K562 (cell line): ENCODE data around the gene GUK1. TPM values are rescaled to one million over a fixed set of nuclear protein-coding genes. Genes with fewer than 3 reads are reported as not detected.

Source experiments
- ATAC-seq: fragments of 200-7000 bp; cut with Tn5 transposase; 3 replicates; pipeline ENCODE4 v1.9.1; 2020; ENCODE audit warnings: moderate library complexity
- BruUV-seq: library from RNA; stranded (reverse); fragments of 400-500 nt; replicated peaks from 2 replicates; lab custom pipeline; 2021; lab: Mats Ljungman, UMichigan
- CTCF ChIA-PET: fragments of 300-600 bp; formaldehyde crosslinking; extraction: SDS; loops from one replicate; lab custom pipeline; 2021; ENCODE audit warnings: low intra/inter-chr PET ratio; lab: Yijun Ruan, JAX
- POLR2A ChIA-PET: fragments of 300-600, 350-650 bp; sonication (Branson Sonifier 250); formaldehyde crosslinking; extraction: SDS; loops from one replicate; lab custom pipeline; 2021; ENCODE audit warnings: antibody characterized with exemption, inconsistent platforms; lab: Yijun Ruan, JAX
- DNase-seq, 4 experiments: peaks; one replicate each; pipeline versions ENCODE4 v3.0.0 to v3.0.0-alpha.2; 2011 to 2018; ENCODE audit warnings: low spot score in 3 of 4, mixed read lengths in 3 of 4; ENCODE audit errors: extremely low read depth in 1 of 4
- FAIRE-seq: peaks from 2 replicates; lab custom pipeline; 2011; peaks lifted over from hg19 to GRCh38; lab: Jason Lieb, UNC
- H2AFZ ChIP-seq: 2 replicates; pipeline ENCODE4 v1.6.0; 2011; ENCODE audit warnings: low read depth, low read length, control low read depth, inconsistent platforms
- H3K27ac ChIP-seq: fragments of 200-600 bp; 3 replicates; pipeline ENCODE4 v1.8.0; 2011; ENCODE audit warnings: low read depth, mild to moderate bottlenecking, control low read depth, inconsistent platforms, low read length, moderate library complexity, mixed read lengths; ENCODE audit errors: extremely low read depth
- H3K27me3 ChIP-seq, 2 experiments: fragments of 300-600 bp in 1 of 2; 2 replicates in 1 of 2; 3 replicates in 1 of 2; pipeline versions ENCODE4 v1.6.0 to v1.8.0; 2011; ENCODE audit warnings: inconsistent platforms in 2 of 2, low read length in 2 of 2, mild to moderate bottlenecking in 1 of 2, mixed read lengths in 1 of 2, moderate library complexity in 1 of 2; ENCODE audit not compliant: control insufficient read depth in 2 of 2, insufficient read depth in 2 of 2
- H3K36me3 ChIP-seq: fragments of 300-600 bp; 3 replicates; pipeline ENCODE4 v1.8.0; 2011; ENCODE audit warnings: mild to moderate bottlenecking, low read length, inconsistent platforms; ENCODE audit not compliant: control insufficient read depth, insufficient read depth
- H3K4me1 ChIP-seq, 2 experiments: fragments of 200-600 bp in 1 of 2; replicated peaks in 1 of 2; 2 replicates in 1 of 2; 3 replicates in 1 of 2; pipeline versions ENCODE4 v1.5.1 to v1.8.0; 2011; ENCODE audit warnings: inconsistent platforms in 2 of 2, low read length in 2 of 2, mild to moderate bottlenecking in 1 of 2, mixed read lengths in 1 of 2, moderate library complexity in 1 of 2; ENCODE audit not compliant: control insufficient read depth in 2 of 2, insufficient read depth in 2 of 2
- H3K4me2 ChIP-seq: 2 replicates; pipeline ENCODE4 v1.6.1; 2011; ENCODE audit warnings: low read length, control low read depth, inconsistent platforms, mixed read lengths; ENCODE audit not compliant: insufficient read depth
- H3K4me3 ChIP-seq: fragments of 200-600 bp; sonication (generic), shearing (Covaris generic); 2 replicates; pipeline ENCODE4 v1.5.1; 2016; ENCODE audit warnings: control low read depth, inconsistent platforms
- H3K79me2 ChIP-seq: fragments of 200-600 bp; 3 replicates; pipeline ENCODE4 v1.8.0; 2011; ENCODE audit warnings: low read length, inconsistent platforms; ENCODE audit not compliant: control insufficient read depth, insufficient read depth
- H3K9ac ChIP-seq, 2 experiments: 2 replicates each; pipeline versions ENCODE4 v1.6.0 to v1.6.1; 2011; ENCODE audit warnings: low read depth in 2 of 2, low read length in 2 of 2, control low read depth in 1 of 2, inconsistent platforms in 1 of 2, mild to moderate bottlenecking in 1 of 2, mixed read lengths in 1 of 2; ENCODE audit not compliant: insufficient read depth in 1 of 2
- H3K9me1 ChIP-seq: one replicate; pipeline ENCODE4 v1.6.0; 2011; ENCODE audit warnings: inconsistent platforms, mild to moderate bottlenecking, low read length, moderate library complexity; ENCODE audit not compliant: control insufficient read depth, insufficient read depth
- H3K9me3 ChIP-seq: replicated peaks from 2 replicates; pipeline ENCODE4 v1.5.1; 2011; ENCODE audit warnings: low read depth, low read length, inconsistent platforms; ENCODE audit not compliant: control insufficient read depth, insufficient read depth
- H4K20me1 ChIP-seq: replicated peaks from 2 replicates; pipeline ENCODE4 v1.6.1; 2011; ENCODE audit warnings: low read length, inconsistent platforms, mixed read lengths; ENCODE audit not compliant: control insufficient read depth, insufficient read depth
- E2F1 ChIP-seq: sonication (generic); formaldehyde crosslinking; IDR thresholded peaks from 2 replicates; pipeline ENCODE4 v1.8.1; 2023; ENCODE audit warnings: mild to moderate bottlenecking, missing genetic modification reagents, moderate library complexity
- LCOR ChIP-seq: sonication (generic); formaldehyde crosslinking; IDR thresholded peaks from 2 replicates; pipeline ENCODE4 v1.8.0; 2022; ENCODE audit warnings: mild to moderate bottlenecking, missing genetic modification reagents
- RAD51 ChIP-seq: fragments of 450-650 bp; IDR thresholded peaks from 2 replicates; pipeline ENCODE4 v1.7.1; 2016; ENCODE audit warnings: low read depth, mild to moderate bottlenecking, borderline replicate concordance
- USF1 ChIP-seq: sonication (generic); formaldehyde crosslinking; IDR thresholded peaks from 2 replicates; pipeline ENCODE4 v1.9.0; 2022; ENCODE audit warnings: mild to moderate bottlenecking, missing genetic modification reagents
- WGBS: fragments of 100-300 bp; shearing (Covaris generic); methylation state at CpG from one replicate; pipeline ENCODE4 v1.1.6; 2016; ENCODE audit warnings: low coverage, mixed read lengths; ENCODE audit not compliant: insufficient coverage; ENCODE audit errors: missing lambda C conversion rate; 5-methylcytosine and 5-hydroxymethylcytosine counted together
- in situ Hi-C: fragments of 300-500 bp; cut with MboI; formaldehyde crosslinking; loops from 4 replicates; pipeline ENCODE4 v1.15.0; 2018; ENCODE audit warnings: inconsistent platforms, mixed read lengths
- intact Hi-C: fragments of 100-400 bp; cut with micrococcal nuclease; formaldehyde crosslinking; loops from 2 replicates; pipeline ENCODE4 v1.14.2; 2022
- polyA plus RNA-seq, 8 experiments: library from polyadenylated mRNA; depleted of rRNA in 4 of 8; stranded (reverse) in 5 of 8; unstranded in 3 of 8; fragments of >200 nt; fragmentation: Nextera tagmentation in 2 of 8; fragmentation: Illumina TruSeq in 1 of 8; extraction: Ambion mirVana in 2 of 8; extraction: Trizol in 1 of 8; gene quantifications; 2 replicates each; pipeline versions ENCODE4 v1.2.1 to v1.2.3, GENCODE V29; 2011 to 2014; ENCODE audit warnings: inconsistent platforms in 1 of 8, missing spikeins in 1 of 8
- total RNA-seq, 7 experiments: library from RNA; depleted of rRNA in 6 of 7; stranded (reverse); fragments of >200 nt in 6 of 7; fragmentation: Illumina TruSeq in 2 of 7; extraction: Trizol in 2 of 7; gene quantifications; 2 replicates each; pipeline versions ENCODE4 v1.2.1 to v1.2.3, GENCODE V29; 2011 to 2021; ENCODE audit warnings: low replicate concordance in 1 of 7
- TF ChIP-seq, protein P1 (sequence below): sonication (generic); formaldehyde crosslinking; IDR thresholded peaks from 2 replicates; pipeline ENCODE4 v1.5.0; 2020; ENCODE audit warnings: missing genetic modification reagents

Gene GUK1
- total and polyA plus RNA-seq, 9 of the 15 experiments (the other 6 are each of a cell fraction or from before 2014, with no cell fraction given): 7.0 to 331 (median 132) TPM

GRCh38 chr1:228101614-228101993 is 38.5 kb upstream of the GUK1 start:
- BruUV-seq: no TSS peak
- H3K79me2 ChIP-seq: peaks cover 51% of the 10 kb centered on the region
- H3K9me3 ChIP-seq: peaks cover 5% of the 10 kb centered on the region; the same call in 1 of the 2 replicates
- peak in 2 of 4 experiments; percentile 30 to 32 for DNase-seq
- H3K9me1 ChIP-seq: peaks cover 3% of the 10 kb centered on the region
- H3K4me2 ChIP-seq: peak overlapping the region; percentile 94
- CTCF ChIA-PET: no interaction called here
- peaks cover 31% of the 10 kb centered on the region for H4K20me1 ChIP-seq
- H3K4me3 ChIP-seq: peak overlapping the region; percentile 100
- H2AFZ ChIP-seq: no peak overlapping the region
- no peak for FAIRE-seq
- H3K36me3 ChIP-seq: peaks cover 64% of the 10 kb centered on the region; the same call in 2 of the 3 replicates
- in situ Hi-C loops: no loop called here
- WGBS: 32% methylated on average over 15 of the region's 15 CpGs
- no peaks in the 10 kb centered on the region for H3K27me3 ChIP-seq
- TF ChIP-seq, protein P1, sequence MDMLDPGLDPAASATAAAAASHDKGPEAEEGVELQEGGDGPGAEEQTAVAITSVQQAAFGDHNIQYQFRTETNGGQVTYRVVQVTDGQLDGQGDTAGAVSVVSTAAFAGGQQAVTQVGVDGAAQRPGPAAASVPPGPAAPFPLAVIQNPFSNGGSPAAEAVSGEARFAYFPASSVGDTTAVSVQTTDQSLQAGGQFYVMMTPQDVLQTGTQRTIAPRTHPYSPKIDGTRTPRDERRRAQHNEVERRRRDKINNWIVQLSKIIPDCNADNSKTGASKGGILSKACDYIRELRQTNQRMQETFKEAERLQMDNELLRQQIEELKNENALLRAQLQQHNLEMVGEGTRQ (CRISPR knock-in tag): 0 out of 2 replicates have a peak, but pooled peaks have one; percentile 53
- TF ChIP-seq RAD51 (0 out of 2 replicates have a peak, but pooled peaks have one; percentile 45), E2F1 (0 out of 2 replicates have a peak, but pooled peaks have one; percentile 36), LCOR (no peak), USF1 (CRISPR knock-in tag) (peak; percentile 80)
- H3K4me1 ChIP-seq: peaks cover 15 to 62% of the 10 kb centered on the region in 2 experiments
- ATAC-seq: no peak
- H3K27ac ChIP-seq: 0 out of 3 replicates have a peak overlapping the region, but pooled peaks have one; percentile 3
- H3K9ac ChIP-seq: peak overlapping the region; percentile 87 to 98; a peak in 3 of 4 replicates
- intact Hi-C loops: loop anchor here (2.0 kb wide), 1 partner anchor 17 kb away; no protein-coding TSS in a partner anchor
- POLR2A ChIA-PET: interaction anchor here (1.1 to 6.0 kb wide), 4 partner anchors 9 to 128 kb away, joined by 3 to 92 read pairs (median 14); partner anchors contain the start of gene MRPL55
